PC-3 (cell line): ENCODE data around the gene ZMYND19. TPM values are rescaled to one million over a fixed set of nuclear protein-coding genes. Genes with fewer than 3 reads are reported as not detected.

Source experiments
- ATAC-seq: fragments of 200-7000 bp; cut with Tn5 transposase; 2 replicates; pipeline ENCODE4 v1.9.1; 2020; ENCODE audit warnings: mild to moderate bottlenecking, moderate library complexity
- BruUV-seq: library from RNA; stranded (reverse); fragments of 400-500 nt; replicated peaks from 2 replicates; lab custom pipeline; 2021; lab: Mats Ljungman, UMichigan
- CTCF ChIA-PET: fragments of 300-600 bp; sonication (Branson Sonifier 250); formaldehyde crosslinking; loops from one replicate; lab custom pipeline; 2022; ENCODE audit warnings: antibody characterized with exemption; lab: Charles Lee
- POLR2A ChIA-PET: fragments of 300-600 bp; sonication (Branson Sonifier 250); formaldehyde crosslinking; loops from one replicate; lab custom pipeline; 2022; ENCODE audit warnings: antibody characterized with exemption; ENCODE audit not compliant: unreplicated experiment; lab: Charles Lee
- DNase-seq: peaks from one replicate; pipeline ENCODE4 v3.0.0-alpha.2; 2015
- H2AFZ ChIP-seq: fragments of 300-600 bp; sonication (generic); 2 replicates; pipeline ENCODE4 v1.6.0; 2016; ENCODE audit warnings: antibody characterized with exemption, low read length
- H3F3A ChIP-seq: fragments of 300-600 bp; sonication (generic); one replicate; pipeline ENCODE4 v1.6.0; 2017; ENCODE audit warnings: antibody characterized with exemption, low read length, control low read depth, mild to moderate bottlenecking; ENCODE audit not compliant: unreplicated experiment
- H3K27ac ChIP-seq: fragments of 300-600 bp; sonication (generic); 2 replicates; pipeline ENCODE4 v1.5.1; 2016; ENCODE audit warnings: mild to moderate bottlenecking, low read length
- H3K27me3 ChIP-seq: fragments of 300-600 bp; sonication (generic); 2 replicates; pipeline ENCODE4 v1.6.1; 2016; ENCODE audit warnings: low read length, mixed read lengths
- H3K36me3 ChIP-seq: fragments of 300-600 bp; sonication (generic); 2 replicates; pipeline ENCODE4 v1.6.1; 2016; ENCODE audit warnings: low read depth, mixed run types, low read length, mixed read lengths
- H3K4me1 ChIP-seq: fragments of 300-600 bp; sonication (generic); 2 replicates; pipeline ENCODE4 v1.5.1; 2016; ENCODE audit warnings: low read length; ENCODE audit not compliant: insufficient read depth
- H3K4me2 ChIP-seq: fragments of 300-600 bp; sonication (generic); 2 replicates; pipeline ENCODE4 v1.6.0; 2016; ENCODE audit warnings: low read length
- H3K4me3 ChIP-seq: fragments of 300-600 bp; sonication (generic); 2 replicates; pipeline ENCODE4 v1.5.1; 2016; ENCODE audit warnings: mild to moderate bottlenecking, low read length, mixed read lengths
- H3K79me2 ChIP-seq: fragments of 300-600 bp; sonication (generic); 2 replicates; pipeline ENCODE4 v1.6.1; 2017; ENCODE audit warnings: low read length, mixed read lengths
- H3K9ac ChIP-seq: fragments of 300-600 bp; sonication (generic); 2 replicates; pipeline ENCODE4 v1.6.0; 2016; ENCODE audit warnings: mild to moderate bottlenecking, low read length
- H3K9me2 ChIP-seq: fragments of 300-600 bp; sonication (generic); replicated peaks from 2 replicates; pipeline ENCODE4 v1.6.1; 2016; ENCODE audit warnings: mixed run types, low read length, mixed read lengths
- H3K9me3 ChIP-seq: fragments of 300-600 bp; sonication (generic); 2 replicates; pipeline ENCODE4 v1.6.1; 2016; ENCODE audit warnings: low read length, mixed read lengths
- H4K20me1 ChIP-seq: fragments of 300-600 bp; sonication (generic); 2 replicates; pipeline ENCODE4 v1.6.1; 2016; ENCODE audit warnings: low read length, mixed read lengths
- EZH2 ChIP-seq: fragments of 300-600 bp; sonication (generic); IDR thresholded peaks from one replicate; pipeline ENCODE4 v1.6.1; 2017; ENCODE audit warnings: antibody characterized with exemption, mild to moderate bottlenecking, low read length; ENCODE audit not compliant: unreplicated experiment
- EZH2phosphoT487 ChIP-seq: fragments of 300-600 bp; sonication (generic); IDR thresholded peaks from 2 replicates; pipeline ENCODE4 v1.6.1; 2018; ENCODE audit warnings: mild to moderate bottlenecking, antibody characterized with exemption, low read length, borderline replicate concordance
- intact Hi-C: fragments of 100-400 bp; cut with micrococcal nuclease; formaldehyde crosslinking; loops from 2 replicates; pipeline ENCODE4 v1.9.0; 2023
- total RNA-seq: library from RNA; depleted of rRNA; stranded (reverse); fragments of >200 nt; gene quantifications from 2 replicates; pipeline ENCODE4 v1.2.3, GENCODE V29; 2014
- TF ChIP-seq, protein P1 (sequence below): fragments of 300-600 bp; sonication (generic); conservative IDR thresholded peaks from 2 replicates; pipeline ENCODE4 v1.5.1; 2017; ENCODE audit warnings: antibody characterized with exemption, low read depth, mild to moderate bottlenecking, low read length

ZMYND19 gene
- total RNA-seq, 1 experiment from 2014 or later, result 39.5 TPM

DNA sequence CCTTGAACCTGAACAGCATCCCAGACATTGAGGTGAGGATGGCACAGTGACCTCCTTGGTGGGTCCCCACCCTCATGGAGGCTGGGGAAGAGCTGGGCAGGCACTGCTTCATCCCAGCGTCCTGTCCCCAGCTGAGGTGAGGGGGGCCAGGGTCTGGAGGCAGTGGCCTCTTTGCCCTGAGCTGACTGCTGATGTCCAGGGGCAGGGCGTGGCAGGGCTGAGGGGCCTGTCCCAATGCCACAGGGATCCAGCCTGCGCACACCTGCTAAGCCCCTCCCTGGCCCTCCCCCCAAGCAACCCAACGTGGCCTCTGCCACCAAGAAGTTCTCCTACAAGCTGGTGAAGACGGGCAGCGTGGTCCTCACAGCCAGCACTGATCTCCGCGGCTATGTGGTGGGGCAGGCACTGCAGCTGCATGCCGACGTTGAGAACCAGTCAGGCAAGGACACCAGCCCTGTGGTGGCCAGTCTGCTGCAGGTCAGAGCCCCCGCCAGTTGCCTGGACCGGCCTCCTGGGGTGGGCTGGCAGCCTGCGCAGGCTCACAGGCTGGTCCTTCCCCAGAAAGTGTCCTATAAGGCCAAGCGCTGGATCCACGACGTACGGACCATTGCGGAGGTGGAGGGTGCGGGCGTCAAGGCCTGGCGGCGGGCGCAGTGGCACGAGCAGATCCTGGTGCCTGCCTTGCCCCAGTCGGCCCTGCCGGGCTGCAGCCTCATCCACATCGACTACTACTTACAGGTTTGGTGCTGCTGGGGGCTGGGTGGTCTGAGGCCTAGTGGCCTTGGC, 23.6 kb upstream of the ZMYND19 start:
- H3K9me3 ChIP-seq, result no peaks in the 10 kb centered on the region
- no peak overlapping the region for H2AFZ ChIP-seq
- H3K9ac ChIP-seq, result no peak overlapping the region
- BruUV-seq, result no TSS peak
- peaks cover 36% of the 10 kb centered on the region for H3K4me1 ChIP-seq
- H3K27ac ChIP-seq, result peak overlapping the region; percentile 99; the same call in 1 of the 2 replicates
- H4K20me1 ChIP-seq, result no peaks in the 10 kb centered on the region
- TF ChIP-seq EZH2 (no peak), EZH2phosphoT487 (no peak)
- TF ChIP-seq, protein P1, sequence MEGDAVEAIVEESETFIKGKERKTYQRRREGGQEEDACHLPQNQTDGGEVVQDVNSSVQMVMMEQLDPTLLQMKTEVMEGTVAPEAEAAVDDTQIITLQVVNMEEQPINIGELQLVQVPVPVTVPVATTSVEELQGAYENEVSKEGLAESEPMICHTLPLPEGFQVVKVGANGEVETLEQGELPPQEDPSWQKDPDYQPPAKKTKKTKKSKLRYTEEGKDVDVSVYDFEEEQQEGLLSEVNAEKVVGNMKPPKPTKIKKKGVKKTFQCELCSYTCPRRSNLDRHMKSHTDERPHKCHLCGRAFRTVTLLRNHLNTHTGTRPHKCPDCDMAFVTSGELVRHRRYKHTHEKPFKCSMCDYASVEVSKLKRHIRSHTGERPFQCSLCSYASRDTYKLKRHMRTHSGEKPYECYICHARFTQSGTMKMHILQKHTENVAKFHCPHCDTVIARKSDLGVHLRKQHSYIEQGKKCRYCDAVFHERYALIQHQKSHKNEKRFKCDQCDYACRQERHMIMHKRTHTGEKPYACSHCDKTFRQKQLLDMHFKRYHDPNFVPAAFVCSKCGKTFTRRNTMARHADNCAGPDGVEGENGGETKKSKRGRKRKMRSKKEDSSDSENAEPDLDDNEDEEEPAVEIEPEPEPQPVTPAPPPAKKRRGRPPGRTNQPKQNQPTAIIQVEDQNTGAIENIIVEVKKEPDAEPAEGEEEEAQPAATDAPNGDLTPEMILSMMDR, result no peak
- no peak overlapping the region for H3K4me2 ChIP-seq
- H3K4me3 ChIP-seq, result no peak overlapping the region
- H3K79me2 ChIP-seq, result peaks cover 57% of the 10 kb centered on the region
- peaks cover 5% of the 10 kb centered on the region; the same call in 1 of the 2 replicates for H3K36me3 ChIP-seq
- CTCF ChIA-PET, result no interaction called here
- H3K27me3 ChIP-seq, result no peaks in the 10 kb centered on the region
- POLR2A ChIA-PET, result no interaction called here
- intact Hi-C loops, result no loop called here
- no peaks in the 10 kb centered on the region for H3F3A ChIP-seq
- DNase-seq (no peak), ATAC-seq (no peak)
- no peaks in the 10 kb centered on the region for H3K9me2 ChIP-seq

DNA sequence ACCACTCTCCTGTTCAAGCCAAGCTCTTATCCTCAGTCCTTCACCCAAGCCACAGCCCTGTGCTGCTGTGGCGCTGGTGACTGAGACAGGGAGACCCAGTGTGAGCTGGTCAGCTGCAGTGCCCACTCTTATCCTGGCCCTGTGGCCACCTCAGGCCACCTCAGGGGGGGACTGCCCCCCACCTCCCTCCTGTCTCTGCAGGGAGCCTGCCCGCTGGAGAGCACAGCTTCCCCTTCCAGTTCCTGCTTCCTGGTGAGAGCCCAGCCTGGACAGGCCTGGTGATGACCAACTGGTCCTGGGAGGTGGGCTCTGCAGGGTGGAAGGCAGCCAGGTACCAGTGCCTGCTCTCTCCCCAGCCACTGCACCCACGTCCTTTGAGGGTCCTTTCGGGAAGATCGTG, 22.9 kb upstream of the ZMYND19 start:
- no peak overlapping the region for H2AFZ ChIP-seq
- peaks cover 5% of the 10 kb centered on the region; the same call in 1 of the 2 replicates for H3K36me3 ChIP-seq
- peaks cover 36% of the 10 kb centered on the region for H3K4me1 ChIP-seq
- peak overlapping the region; percentile 55; the same call in 1 of the 2 replicates for H3K9ac ChIP-seq
- no peaks in the 10 kb centered on the region for H3K27me3 ChIP-seq
- H3F3A ChIP-seq, result no peaks in the 10 kb centered on the region
- DNase-seq (no peak), ATAC-seq (no peak)
- no peaks in the 10 kb centered on the region for H4K20me1 ChIP-seq
- ChIA-PET POLR2A (no interaction called here), CTCF (no interaction called here)
- peaks cover 61% of the 10 kb centered on the region for H3K79me2 ChIP-seq
- H3K27ac ChIP-seq, result peak overlapping the region; percentile 99
- BruUV-seq, result no TSS peak
- peak overlapping the region; percentile 81 for H3K4me2 ChIP-seq
- intact Hi-C loops, result no loop called here
- no peaks in the 10 kb centered on the region for H3K9me3 ChIP-seq
- no peaks in the 10 kb centered on the region for H3K9me2 ChIP-seq
- no peak overlapping the region for H3K4me3 ChIP-seq
- no peak for TF ChIP-seq EZH2
- TF ChIP-seq, protein P1, result no peak
- no peak for TF ChIP-seq EZH2phosphoT487

DNA sequence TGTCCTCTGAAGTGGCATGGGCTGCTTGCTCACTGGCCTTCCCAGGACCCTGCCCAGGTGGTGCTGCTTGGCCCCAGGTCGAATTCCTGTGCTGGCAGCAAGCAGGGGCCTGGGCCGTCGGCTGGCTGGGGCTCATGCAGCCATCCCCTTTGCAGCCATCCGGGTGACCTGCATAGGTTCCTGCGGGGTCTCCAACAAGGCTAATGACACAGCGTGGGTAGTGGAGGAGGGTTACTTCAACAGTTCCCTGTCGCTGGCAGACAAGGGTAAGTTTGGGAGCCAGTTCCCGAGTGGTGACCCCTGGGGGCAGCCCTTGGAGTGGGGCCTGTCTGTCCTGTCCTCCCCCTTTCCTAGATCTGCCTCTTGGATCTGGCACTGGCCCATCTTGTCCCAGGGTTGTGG, 22.4 kb upstream of the ZMYND19 start:
- peak overlapping the region; percentile 99 for H3K27ac ChIP-seq
- ChIA-PET CTCF (no interaction called here), POLR2A (no interaction called here)
- no peaks in the 10 kb centered on the region for H3F3A ChIP-seq
- H3K9me3 ChIP-seq, result no peaks in the 10 kb centered on the region
- no peak overlapping the region for H2AFZ ChIP-seq
- H3K79me2 ChIP-seq, result peaks cover 61% of the 10 kb centered on the region
- TF ChIP-seq, protein P1, result no peak
- TF ChIP-seq EZH2phosphoT487 (no peak), EZH2 (no peak)
- peak overlapping the region; percentile 55 for H3K9ac ChIP-seq
- ATAC-seq (no peak), DNase-seq (no peak)
- no peaks in the 10 kb centered on the region for H3K9me2 ChIP-seq
- H3K4me2 ChIP-seq, result peak overlapping the region; percentile 81
- no peaks in the 10 kb centered on the region for H4K20me1 ChIP-seq
- H3K4me3 ChIP-seq, result peak overlapping the region; percentile 31; the same call in 1 of the 2 replicates
- no peaks in the 10 kb centered on the region for H3K27me3 ChIP-seq
- intact Hi-C loops, result no loop called here
- BruUV-seq, result TSS peak; percentile 32
- H3K36me3 ChIP-seq, result peaks cover 5% of the 10 kb centered on the region; the same call in 1 of the 2 replicates
- H3K4me1 ChIP-seq, result peaks cover 34% of the 10 kb centered on the region
